ENCODE data around the gene MTNR1B. TPM values are rescaled to one million over a fixed set of nuclear protein-coding genes. Genes with fewer than 3 reads are reported as not detected.

Gene MTNR1B
- polyA plus RNA-seq, 1 of the 3 experiments (the other 2 are of a cell fraction) = not detected

DNA sequence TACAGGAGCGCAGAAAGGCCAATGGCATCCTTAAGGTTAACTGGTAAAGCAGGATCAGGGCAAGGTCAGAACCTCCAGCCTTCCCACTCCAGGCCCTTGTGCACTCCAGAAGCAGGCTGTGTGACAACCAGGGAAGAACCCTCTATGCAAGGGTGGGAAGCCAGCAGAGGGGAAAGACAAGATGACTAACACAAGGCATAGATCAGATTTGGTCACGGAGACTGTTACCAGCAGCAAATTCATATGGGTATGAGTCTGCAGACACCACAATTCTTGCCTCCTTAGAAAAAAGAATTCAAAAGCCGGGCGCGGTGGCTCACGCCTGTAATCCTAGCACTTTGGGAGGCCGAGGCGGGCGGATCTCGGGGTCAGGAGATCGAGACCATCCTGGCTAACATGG is 39.8 kb upstream of the MTNR1B start (continued):
- no peak for TF ChIP-seq ZBTB33 (IDR thresholded peaks at IDR 0.05; ENCODE audit: borderline replicate concordance, low read depth)
- no peak for TF ChIP-seq MXI1 (IDR thresholded peaks at IDR 0.05; ENCODE audit: low read depth, low read length)
- no peak for TF ChIP-seq EZH2phosphoT487 (IDR thresholded peaks at IDR 0.05; ENCODE audit: borderline replicate concordance, low read depth)
- no peak for TF ChIP-seq NFIC (IDR thresholded peaks at IDR 0.05; ENCODE audit: borderline replicate concordance)
- TF ChIP-seq TCF12 (IDR thresholded peaks at IDR 0.05) = no peak

GRCh38 chr11:92931746-92932422 is 37.6 kb upstream of the MTNR1B start:
- H3K27ac ChIP-seq (ENCODE audit: low read depth in 2 of 2, low read length in 1 of 2) = no peak overlapping the region
- no peaks in the 10 kb centered on the region; a peak in 1 of 4 replicates for H3K4me1 ChIP-seq (ENCODE audit: control insufficient read depth in 1 of 2, insufficient read depth in 2 of 2, low read depth in 1 of 2, low read length in 1 of 2)
- no peaks in the 10 kb centered on the region for H3K9me3 ChIP-seq
- no peak for DNase-seq
- H3K9ac ChIP-seq = no peak overlapping the region
- no peaks in the 10 kb centered on the region for H3F3A ChIP-seq (replicated peaks; ENCODE audit: insufficient read depth)
- no peaks in the 10 kb centered on the region for H3K27me3 ChIP-seq (ENCODE audit: insufficient read depth)
- no peaks in the 10 kb centered on the region for H3K79me2 ChIP-seq (ENCODE audit: insufficient read depth)
- no peaks in the 10 kb centered on the region for H3K9me2 ChIP-seq
- H4K20me1 ChIP-seq (ENCODE audit: insufficient read depth) = no peaks in the 10 kb centered on the region
- POLR2A ChIA-PET = no interaction called here
- H2AFZ ChIP-seq (ENCODE audit: low read depth) = 0 out of 2 replicates have a peak overlapping the region, but pooled peaks have one; percentile 6
- TF ChIP-seq CHD2 (IDR thresholded peaks at IDR 0.05; ENCODE audit: low read length, partially characterized antibody) = no peak
- no peak for TF ChIP-seq RXRA (IDR thresholded peaks at IDR 0.05; ENCODE audit: borderline replicate concordance, low read depth)
- TF ChIP-seq MEF2A (IDR thresholded peaks at IDR 0.05; ENCODE audit: borderline replicate concordance, low read depth) = no peak
- TF ChIP-seq EZH2phosphoT487 (IDR thresholded peaks at IDR 0.05; ENCODE audit: borderline replicate concordance, low read depth) = no peak
- TF ChIP-seq, protein P1, sequence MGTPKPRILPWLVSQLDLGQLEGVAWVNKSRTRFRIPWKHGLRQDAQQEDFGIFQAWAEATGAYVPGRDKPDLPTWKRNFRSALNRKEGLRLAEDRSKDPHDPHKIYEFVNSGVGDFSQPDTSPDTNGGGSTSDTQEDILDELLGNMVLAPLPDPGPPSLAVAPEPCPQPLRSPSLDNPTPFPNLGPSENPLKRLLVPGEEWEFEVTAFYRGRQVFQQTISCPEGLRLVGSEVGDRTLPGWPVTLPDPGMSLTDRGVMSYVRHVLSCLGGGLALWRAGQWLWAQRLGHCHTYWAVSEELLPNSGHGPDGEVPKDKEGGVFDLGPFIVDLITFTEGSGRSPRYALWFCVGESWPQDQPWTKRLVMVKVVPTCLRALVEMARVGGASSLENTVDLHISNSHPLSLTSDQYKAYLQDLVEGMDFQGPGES (IDR thresholded peaks at IDR 0.05; ENCODE audit: low read depth, low read length) = no peak
- TF ChIP-seq ELF1 (IDR thresholded peaks at IDR 0.05) = no peak
- TF ChIP-seq TCF12 (IDR thresholded peaks at IDR 0.05) = no peak
- H3K36me3 ChIP-seq (replicated peaks in 1 of 2; ENCODE audit: control insufficient read depth in 1 of 2, insufficient read depth in 2 of 2, low read length in 1 of 2) = no peaks in the 10 kb centered on the region
- 53% methylated on average over 3 of the region's 3 CpGs for WGBS (ENCODE audit: low lambda C conversion rate)
- CTCF ChIA-PET = interaction anchor here (1.2 to 3.5 kb wide), 2 partner anchors 10 to 157 kb away, joined by 4 to 21 read pairs; no protein-coding TSS in a partner anchor
- H3K4me2 ChIP-seq = no peak overlapping the region
- H3K4me3 ChIP-seq (ENCODE audit: low read depth in 2 of 2, low read length in 1 of 2) = no peak overlapping the region

DNA sequence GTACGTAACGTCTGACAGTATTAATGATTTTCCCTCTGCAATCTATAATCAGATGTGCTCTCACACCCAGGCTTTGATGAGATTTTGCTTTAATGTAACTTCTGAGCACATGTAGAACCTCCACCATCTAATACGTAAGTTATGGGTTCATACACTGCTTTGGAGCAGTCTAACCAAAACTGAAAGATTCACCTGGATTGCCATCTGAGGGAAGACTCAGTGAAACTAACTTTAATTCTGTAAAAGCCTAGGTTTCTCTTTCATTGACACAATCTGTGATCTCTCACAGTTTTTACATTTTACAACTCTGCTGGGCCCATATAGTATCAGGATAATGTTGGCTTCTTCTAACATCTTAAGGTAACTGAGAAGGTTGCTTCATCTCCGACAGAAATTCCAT is 30.1 kb upstream of the MTNR1B start:
- no peak for DNase-seq
- Histone ChIP-seq H3K27me3 (ENCODE audit: insufficient read depth) (no peaks in the 10 kb centered on the region), H3K4me1 (ENCODE audit: control insufficient read depth in 1 of 2, insufficient read depth in 2 of 2, low read depth in 1 of 2, low read length in 1 of 2) (no peaks in the 10 kb centered on the region; a peak in 1 of 4 replicates), H3K4me2 (no peak overlapping the region), H3K27ac (ENCODE audit: low read depth in 2 of 2, low read length in 1 of 2) (no peak overlapping the region), H2AFZ (ENCODE audit: low read depth) (no peak overlapping the region), H3K4me3 (ENCODE audit: low read depth in 2 of 2, low read length in 1 of 2) (no peak overlapping the region), H3K9ac (no peak overlapping the region), H3K9me2 (no peaks in the 10 kb centered on the region), H3K9me3 (no peaks in the 10 kb centered on the region), H3F3A (replicated peaks; ENCODE audit: insufficient read depth) (no peaks in the 10 kb centered on the region), H3K79me2 (ENCODE audit: insufficient read depth) (no peaks in the 10 kb centered on the region), H3K36me3 (replicated peaks in 1 of 2; ENCODE audit: control insufficient read depth in 1 of 2, insufficient read depth in 2 of 2, low read length in 1 of 2) (no peaks in the 10 kb centered on the region), H4K20me1 (ENCODE audit: insufficient read depth) (no peaks in the 10 kb centered on the region)
- ChIA-PET CTCF (interaction anchor here (0.8 to 1.6 kb wide), 2 partner anchors 286 to 295 kb away, joined by 3 to 8 read pairs; no protein-coding TSS in a partner anchor), POLR2A (no interaction called here)
- WGBS (ENCODE audit: low lambda C conversion rate) = 94% methylated on average over 4 of the region's 4 CpGs
- TF ChIP-seq SMC3 (IDR thresholded peaks at IDR 0.05; ENCODE audit: low read depth, low read length) (no peak), ELF1 (IDR thresholded peaks at IDR 0.05) (no peak), REST (IDR thresholded peaks at IDR 0.05; ENCODE audit: low read depth, low read length) (no peak), MXI1 (IDR thresholded peaks at IDR 0.05; ENCODE audit: low read depth, low read length) (no peak), SIN3A (IDR thresholded peaks at IDR 0.05; ENCODE audit: borderline replicate concordance, low read depth, low read length) (no peak), RXRA (IDR thresholded peaks at IDR 0.05; ENCODE audit: borderline replicate concordance, low read depth) (no peak), NFIC (IDR thresholded peaks at IDR 0.05; ENCODE audit: borderline replicate concordance) (no peak)
- TF ChIP-seq, protein P2, sequence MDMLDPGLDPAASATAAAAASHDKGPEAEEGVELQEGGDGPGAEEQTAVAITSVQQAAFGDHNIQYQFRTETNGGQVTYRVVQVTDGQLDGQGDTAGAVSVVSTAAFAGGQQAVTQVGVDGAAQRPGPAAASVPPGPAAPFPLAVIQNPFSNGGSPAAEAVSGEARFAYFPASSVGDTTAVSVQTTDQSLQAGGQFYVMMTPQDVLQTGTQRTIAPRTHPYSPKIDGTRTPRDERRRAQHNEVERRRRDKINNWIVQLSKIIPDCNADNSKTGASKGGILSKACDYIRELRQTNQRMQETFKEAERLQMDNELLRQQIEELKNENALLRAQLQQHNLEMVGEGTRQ (IDR thresholded peaks at IDR 0.05; ENCODE audit: borderline replicate concordance, low read depth, low read length) = no peak

All from SK-N-SH (cell line).